ENCODE data around the gene GNAQ. TPM values are rescaled to one million over a fixed set of nuclear protein-coding genes. Genes with fewer than 3 reads are reported as not detected.

Gene GNAQ
- polyA plus RNA-seq, 3 donors: 8.3 to 51.0 (median 9.6) TPM

GRCh38 chr9:77892171-77892570 is 139.4 kb downstream of the GNAQ start:
- Histone ChIP-seq H3K4me2 (replicated peaks; ENCODE audit: extremely low read depth, low read length, poor library complexity, severe bottlenecking) (no peak overlapping the region), H3K4me3 (replicated peaks in 1 of 3; ENCODE audit: low read depth in 2 of 3, low read length in 3 of 3) (no peak overlapping the region), H3K79me2 (ENCODE audit: insufficient read depth, low read length) (peaks cover 87% of the 10 kb centered on the region), H3K36me3 (replicated peaks in 1 of 2; ENCODE audit: control insufficient read depth in 1 of 2, insufficient read depth in 2 of 2, low read length in 2 of 2) (peaks cover 9 to 39% of the 10 kb centered on the region in 2 donors), H3K27ac (ENCODE audit: low read depth in 1 of 2, low read length in 2 of 2) (peak overlapping the region in 1 of 2 donors; percentile 75), H3K9ac (ENCODE audit: insufficient read depth, low read length, poor library complexity, severe bottlenecking) (no peak overlapping the region), H3K9me3 (replicated peaks in 1 of 2; ENCODE audit: control insufficient read depth in 1 of 2, insufficient read depth in 1 of 2, low read length in 2 of 2) (no peaks in the 10 kb centered on the region), H3K4me1 (ENCODE audit: control insufficient read depth in 1 of 2, insufficient read depth in 2 of 2, low read length in 2 of 2) (peaks cover 0 to 10% of the 10 kb centered on the region in 2 donors), H4K20me1 (ENCODE audit: insufficient read depth, low read length) (peaks cover 83% of the 10 kb centered on the region), H2AFZ (ENCODE audit: insufficient read depth, low read depth, low read length, poor library complexity, severe bottlenecking) (no peak overlapping the region), H3K27me3 (ENCODE audit: control insufficient read depth in 2 of 2, insufficient read depth in 2 of 2, low read length in 2 of 2) (no peaks in the 10 kb centered on the region)
- peaks cover 21 to 38% of the 10 kb centered on the region in 2 donors for H3K36me3 Mint-ChIP-seq
- peaks cover 25% of the 10 kb centered on the region for H3K4me1 Mint-ChIP-seq
- peaks cover 0 to 2% (median 0%) of the 10 kb centered on the region in 7 donors for H3K9me3 Mint-ChIP-seq
- peak in 2 of 3 donors; percentile 20 to 41 for DNase-seq
- intact Hi-C loops (cut with micrococcal nuclease): no loop called here
- peak overlapping the region in 5 of 7 donors; percentile 16 to 80 (median 50) for H3K27ac Mint-ChIP-seq
- WGBS (ENCODE audit: insufficient coverage): 0% methylated on average over 1 of the region's 1 CpG
- no peak for TF ChIP-seq CTCF (IDR thresholded peaks at IDR 0.05)
- H3K4me3 Mint-ChIP-seq: peak overlapping the region in 1 of 2 donors; percentile 9
- H3K27me3 Mint-ChIP-seq (ENCODE audit: low read depth in 3 of 3): no peaks in the 10 kb centered on the region

GRCh38 chr9:77891128-77891800 is 140.3 kb downstream of the GNAQ start:
- Histone ChIP-seq H3K27me3 (ENCODE audit: control insufficient read depth in 2 of 2, insufficient read depth in 2 of 2, low read length in 2 of 2) (no peaks in the 10 kb centered on the region), H3K9me3 (replicated peaks in 1 of 2; ENCODE audit: control insufficient read depth in 1 of 2, insufficient read depth in 1 of 2, low read length in 2 of 2) (no peaks in the 10 kb centered on the region), H2AFZ (ENCODE audit: insufficient read depth, low read depth, low read length, poor library complexity, severe bottlenecking) (no peak overlapping the region), H3K4me2 (replicated peaks; ENCODE audit: extremely low read depth, low read length, poor library complexity, severe bottlenecking) (no peak overlapping the region), H3K27ac (ENCODE audit: low read depth in 1 of 2, low read length in 2 of 2) (peak overlapping the region in 1 of 2 donors; percentile 75), H3K79me2 (ENCODE audit: insufficient read depth, low read length) (peaks cover 88% of the 10 kb centered on the region), H3K4me3 (replicated peaks in 1 of 3; ENCODE audit: low read depth in 2 of 3, low read length in 3 of 3) (no peak overlapping the region), H4K20me1 (ENCODE audit: insufficient read depth, low read length) (peaks cover 83% of the 10 kb centered on the region), H3K9ac (ENCODE audit: insufficient read depth, low read length, poor library complexity, severe bottlenecking) (no peak overlapping the region), H3K36me3 (replicated peaks in 1 of 2; ENCODE audit: control insufficient read depth in 1 of 2, insufficient read depth in 2 of 2, low read length in 2 of 2) (peaks cover 13 to 39% of the 10 kb centered on the region in 2 donors), H3K4me1 (ENCODE audit: control insufficient read depth in 1 of 2, insufficient read depth in 2 of 2, low read length in 2 of 2) (peaks cover 0 to 10% of the 10 kb centered on the region in 2 donors)
- Mint-ChIP-seq H3K4me3 (no peak overlapping the region), H3K9me3 (peaks cover 0 to 2% (median 0%) of the 10 kb centered on the region in 7 donors), H3K36me3 (peaks cover 21 to 45% of the 10 kb centered on the region in 2 donors), H3K4me1 (peaks cover 18% of the 10 kb centered on the region), H3K27ac (peak overlapping the region in 6 of 7 donors; percentile 7 to 80 (median 42)), H3K27me3 (ENCODE audit: low read depth in 3 of 3) (no peaks in the 10 kb centered on the region)
- no peak for TF ChIP-seq CTCF (IDR thresholded peaks at IDR 0.05)
- DNase-seq: no peak
- no CpG with 5 or more reads among the region's 8 CpGs for WGBS (ENCODE audit: insufficient coverage)
- intact Hi-C loops (cut with micrococcal nuclease): no loop called here

Measured in CD14-positive monocyte (primary cell).